Mucosa of rectum (tissue), 2 donors: ENCODE measurements around the gene CAST.

Experiments used
- H3K27ac ChIP-seq, 2 donors: one replicate each; pipeline ENCODE4 v1.7.0; 2013; ENCODE audit warnings: inconsistent platforms in 2 of 2, low read depth in 2 of 2, low read length in 2 of 2
- H3K27me3 ChIP-seq, 2 donors: one replicate each; pipeline ENCODE4 v1.7.0; 2013; ENCODE audit warnings: low read length in 2 of 2; ENCODE audit not compliant: control insufficient read depth in 2 of 2, insufficient read depth in 2 of 2
- H3K36me3 ChIP-seq, 2 donors: one replicate each; pipeline ENCODE4 v1.7.0; 2013; ENCODE audit warnings: low read length in 2 of 2; ENCODE audit not compliant: control insufficient read depth in 2 of 2, insufficient read depth in 2 of 2
- H3K4me1 ChIP-seq, 2 donors: one replicate each; pipeline ENCODE4 v1.7.0; 2013; ENCODE audit warnings: low read length in 2 of 2, mild to moderate bottlenecking in 1 of 2; ENCODE audit not compliant: control insufficient read depth in 2 of 2, insufficient read depth in 2 of 2
- H3K4me3 ChIP-seq, 2 donors: one replicate each; pipeline ENCODE4 v1.7.0; 2013; ENCODE audit warnings: low read length in 2 of 2
- H3K9ac ChIP-seq, 2 donors: one replicate each; pipeline ENCODE4 v1.7.0; 2013; ENCODE audit warnings: low read length in 2 of 2, low read depth in 1 of 2, mild to moderate bottlenecking in 1 of 2
- H3K9me3 ChIP-seq, 2 donors: one replicate each; pipeline ENCODE4 v1.7.0; 2013; ENCODE audit warnings: low read length in 2 of 2; ENCODE audit not compliant: control insufficient read depth in 2 of 2
- donor health status: healthy.
- donor health status: Normal muscosa, but diverticular disease.

CAST gene

GRCh38 chr5:96641368-96642280 is 20.6 kb upstream of the CAST start:
- Histone ChIP-seq H3K36me3 (no peaks in the 10 kb centered on the region), H3K27me3 (no peaks in the 10 kb centered on the region), H3K4me3 (no peak overlapping the region), H3K27ac (no peak overlapping the region), H3K4me1 (peaks cover 3% of the 10 kb centered on the region in 2 donors), H3K9ac (no peak overlapping the region), H3K9me3 (no peaks in the 10 kb centered on the region)

DNA sequence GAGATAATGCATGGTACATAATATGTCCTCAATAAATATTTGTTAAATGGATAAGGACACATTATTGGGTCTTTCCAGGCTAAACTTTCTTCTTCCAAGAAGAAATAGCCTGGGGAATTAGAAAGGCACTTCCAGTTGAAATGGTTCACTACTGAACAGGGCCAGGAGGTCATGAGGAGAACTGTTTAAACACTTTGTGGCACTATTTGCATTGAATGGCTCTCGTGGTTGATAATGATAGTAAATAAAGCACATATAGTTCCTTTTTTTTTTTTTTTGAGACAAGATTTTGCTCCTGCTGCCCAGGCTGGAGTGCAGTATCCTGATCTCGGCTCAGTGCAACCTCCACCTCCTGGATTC is 19.9 kb upstream of the CAST start:
- no peak overlapping the region for H3K27ac ChIP-seq
- H3K27me3 ChIP-seq = no peaks in the 10 kb centered on the region
- no peaks in the 10 kb centered on the region for H3K36me3 ChIP-seq
- H3K9ac ChIP-seq = no peak overlapping the region
- no peak overlapping the region for H3K4me3 ChIP-seq
- no peaks in the 10 kb centered on the region for H3K9me3 ChIP-seq
- H3K4me1 ChIP-seq = peaks cover 3 to 4% of the 10 kb centered on the region in 2 donors

- H3K36me3 ChIP-seq = no peaks in the 10 kb centered on the region
These were observed 17.1 kb upstream of the CAST start for GRCh38 chr5:96645091-96645490.

GRCh38 chr5:96648023-96648422 is 14.2 kb upstream of the CAST start:
- H3K9ac ChIP-seq = peak overlapping the region in 1 of 2 donors; percentile 7
- no peak overlapping the region for H3K27ac ChIP-seq
- H3K36me3 ChIP-seq = no peaks in the 10 kb centered on the region
- no peaks in the 10 kb centered on the region for H3K27me3 ChIP-seq
- H3K9me3 ChIP-seq = no peaks in the 10 kb centered on the region
- no peak overlapping the region for H3K4me3 ChIP-seq
- peaks cover 15 to 27% of the 10 kb centered on the region in 2 donors for H3K4me1 ChIP-seq

More at GRCh38 chr5:96645091-96645490, 17.1 kb upstream of the CAST start:
- no peak overlapping the region for H3K27ac ChIP-seq
- H3K4me1 ChIP-seq = peaks cover 17 to 25% of the 10 kb centered on the region in 2 donors
- no peaks in the 10 kb centered on the region for H3K27me3 ChIP-seq
- H3K4me3 ChIP-seq = no peak overlapping the region
- no peak overlapping the region for H3K9ac ChIP-seq
- H3K9me3 ChIP-seq = no peaks in the 10 kb centered on the region

- Histone ChIP-seq H3K27ac (peak overlapping the region in 1 of 2 donors; percentile 78), H3K9me3 (no peaks in the 10 kb centered on the region), H3K4me1 (peaks cover 15 to 27% of the 10 kb centered on the region in 2 donors), H3K4me3 (peak overlapping the region in 1 of 2 donors; percentile 10), H3K36me3 (no peaks in the 10 kb centered on the region), H3K9ac (no peak overlapping the region), H3K27me3 (no peaks in the 10 kb centered on the region)
These were observed 13.6 kb upstream of the CAST start for GRCh38 chr5:96648593-96648992.

- no peak overlapping the region for H3K9ac ChIP-seq
- no peaks in the 10 kb centered on the region for H3K27me3 ChIP-seq
- H3K4me3 ChIP-seq = no peak overlapping the region
- H3K9me3 ChIP-seq = no peaks in the 10 kb centered on the region
- peak overlapping the region; percentile 74 to 78 for H3K27ac ChIP-seq
- no peaks in the 10 kb centered on the region for H3K36me3 ChIP-seq
- peaks cover 15 to 27% of the 10 kb centered on the region in 2 donors for H3K4me1 ChIP-seq
These were observed 12.9 kb upstream of the CAST start for GRCh38 chr5:96649251-96649662.

- Histone ChIP-seq H3K27me3 (no peaks in the 10 kb centered on the region), H3K9me3 (no peaks in the 10 kb centered on the region), H3K9ac (peak overlapping the region in 1 of 2 donors; percentile 47), H3K36me3 (no peaks in the 10 kb centered on the region), H3K4me3 (no peak overlapping the region), H3K4me1 (peaks cover 15 to 27% of the 10 kb centered on the region in 2 donors), H3K27ac (peak overlapping the region; percentile 74 to 78)
These were observed 12.3 kb upstream of the CAST start for GRCh38 chr5:96649681-96650540.

GRCh38 chr5:96651047-96651446 is 11.1 kb upstream of the CAST start:
- Histone ChIP-seq H3K27ac (no peak overlapping the region), H3K27me3 (no peaks in the 10 kb centered on the region), H3K4me3 (no peak overlapping the region), H3K9ac (no peak overlapping the region), H3K36me3 (no peaks in the 10 kb centered on the region), H3K9me3 (no peaks in the 10 kb centered on the region), H3K4me1 (peaks cover 15 to 28% of the 10 kb centered on the region in 2 donors)

DNA sequence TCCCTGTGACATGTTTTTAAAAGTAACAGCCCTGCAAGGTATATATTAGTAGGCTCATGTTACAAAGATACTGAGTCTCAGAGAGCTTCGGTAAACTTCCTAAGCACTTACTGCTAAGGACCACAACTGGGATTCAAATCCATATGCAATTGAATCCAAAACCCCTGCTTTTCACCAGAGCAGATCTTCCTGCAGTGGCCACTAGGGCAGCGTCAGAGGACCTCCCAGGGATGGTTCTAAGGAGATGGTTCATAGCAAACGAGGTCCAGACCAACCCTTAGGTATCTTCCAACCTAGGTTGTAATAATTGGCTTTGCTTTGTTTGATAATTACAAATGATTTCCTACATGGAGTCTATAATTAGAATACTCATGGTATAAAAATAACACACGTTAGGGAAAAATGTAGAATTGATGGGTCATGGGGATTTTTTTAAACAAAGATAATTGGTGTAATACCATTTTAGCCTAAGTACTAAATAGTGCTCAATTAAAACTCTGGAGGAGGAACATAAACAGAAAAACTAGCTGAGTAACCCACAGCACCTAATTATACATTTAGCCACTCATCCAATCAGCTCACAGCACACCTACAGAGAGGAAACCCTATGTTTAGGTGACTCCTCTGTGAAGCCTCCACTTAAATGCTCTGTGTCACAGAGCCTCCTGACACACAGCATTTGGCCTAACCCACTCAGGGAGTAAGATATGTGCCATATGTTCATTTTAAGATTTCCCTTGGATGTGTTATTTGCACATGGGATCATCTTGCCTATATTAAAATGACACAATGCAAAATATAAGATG is 10.0 kb upstream of the CAST start:
- Histone ChIP-seq H3K9ac (no peak overlapping the region), H3K9me3 (no peaks in the 10 kb centered on the region), H3K27me3 (no peaks in the 10 kb centered on the region), H3K4me1 (peaks cover 23 to 36% of the 10 kb centered on the region in 2 donors), H3K4me3 (no peak overlapping the region), H3K27ac (no peak overlapping the region), H3K36me3 (no peaks in the 10 kb centered on the region)
